ENCODE measurements around the gene C3orf18. TPM values are rescaled to one million over a fixed set of nuclear protein-coding genes. Genes with fewer than 3 reads are reported as not detected.

Gene C3orf18
- total RNA-seq, 2 experiments from 2014 or later = 3.9 to 5.2 TPM

- Mint-ChIP-seq H3K36me3 (ENCODE audit: low read depth) (peaks cover 70% of the 10 kb centered on the region), H3K27me3 (no peaks in the 10 kb centered on the region), H3K27ac (peak overlapping the region; percentile 93), H3K4me3 (peak overlapping the region; percentile 76), H3K4me1 (ENCODE audit: low read depth) (peaks cover 99% of the 10 kb centered on the region), H3K9me3 (no peaks in the 10 kb centered on the region)
- POLR2A ChIA-PET = interaction anchor here (2.7 to 20.8 kb wide), 2 partner anchors 14 to 33 kb away, joined by 14 to 446 read pairs; partner anchors contain the start of genes C3orf18 and HEMK1
- intact Hi-C loops (cut with DNase I, micrococcal nuclease) = no loop called here
- peak in 1 of 14 experiments; percentile 40 for DNase-seq
- H3K4me3 ChIP-seq (ENCODE audit: low read length) = peak overlapping the region; percentile 87
- no peaks in the 10 kb centered on the region for H3K9me3 ChIP-seq (ENCODE audit: control insufficient read depth in 1 of 2, insufficient read depth in 1 of 2, low read length in 2 of 2)
- CTCF ChIA-PET = interaction anchor here (0.8 to 9.5 kb wide), 3 partner anchors 10 to 33 kb away, joined by 3 to 114 read pairs (median 3); no protein-coding TSS in a partner anchor
- H3K27ac ChIP-seq (ENCODE audit: low read depth in 1 of 2, low read length in 2 of 2) = peak overlapping the region; percentile 73 to 86
- peaks cover 81% of the 10 kb centered on the region for H3K36me3 ChIP-seq (ENCODE audit: insufficient read depth, low read length)
- TF ChIP-seq CTCF (IDR thresholded peaks at IDR 0.05) = no peak
- no peaks in the 10 kb centered on the region for H3K27me3 ChIP-seq (ENCODE audit: control insufficient read depth in 1 of 2, insufficient read depth in 2 of 2, low read length in 2 of 2)
- H3K4me1 ChIP-seq (ENCODE audit: insufficient read depth, low read length) = peaks cover 100% of the 10 kb centered on the region
- no peak for ATAC-seq (ENCODE audit: poor library complexity)
These were observed 38.4 kb upstream of the C3orf18 start for GRCh38 chr3:50605901-50606326.

GRCh38 chr3:50604628-50605588 lies 37.4 kb upstream of the C3orf18 start:
- H3K27ac ChIP-seq (ENCODE audit: low read depth in 1 of 2, low read length in 2 of 2) = peak overlapping the region; percentile 73 to 86
- ChIA-PET CTCF (interaction anchor here (0.6 to 9.5 kb wide), 3 partner anchors 14 to 254 kb away, joined by 3 to 114 read pairs (median 4); partner anchors contain the start of gene HEMK1), POLR2A (interaction anchor here (2.7 to 20.8 kb wide), 2 partner anchors 13 to 32 kb away, joined by 14 to 446 read pairs; partner anchors contain the start of genes C3orf18 and HEMK1)
- peaks cover 99% of the 10 kb centered on the region for H3K4me1 Mint-ChIP-seq (ENCODE audit: low read depth)
- peaks cover 100% of the 10 kb centered on the region for H3K4me1 ChIP-seq (ENCODE audit: insufficient read depth, low read length)
- H3K4me3 Mint-ChIP-seq = peak overlapping the region; percentile 27
- peak overlapping the region; percentile 93 for H3K27ac Mint-ChIP-seq
- H3K9me3 ChIP-seq (ENCODE audit: control insufficient read depth in 1 of 2, insufficient read depth in 1 of 2, low read length in 2 of 2) = no peaks in the 10 kb centered on the region
- peaks cover 62% of the 10 kb centered on the region for H3K36me3 Mint-ChIP-seq (ENCODE audit: low read depth)
- peaks cover 71% of the 10 kb centered on the region for H3K36me3 ChIP-seq (ENCODE audit: insufficient read depth, low read length)
- H3K4me3 ChIP-seq (ENCODE audit: low read length) = peak overlapping the region; percentile 87
- no peaks in the 10 kb centered on the region for H3K27me3 ChIP-seq (ENCODE audit: control insufficient read depth in 1 of 2, insufficient read depth in 2 of 2, low read length in 2 of 2)
- H3K27me3 Mint-ChIP-seq = no peaks in the 10 kb centered on the region
- H3K9me3 Mint-ChIP-seq = no peaks in the 10 kb centered on the region
- intact Hi-C loops (cut with DNase I, micrococcal nuclease) = no loop called here
- TF ChIP-seq CTCF (IDR thresholded peaks at IDR 0.05) = no peak
- peak in 1 of 14 experiments; percentile 40 for DNase-seq
- ATAC-seq (ENCODE audit: poor library complexity) = no peak

- TF ChIP-seq CTCF (IDR thresholded peaks at IDR 0.05) = no peak
- H3K4me3 Mint-ChIP-seq = peak overlapping the region; percentile 27
- H3K9me3 Mint-ChIP-seq = no peaks in the 10 kb centered on the region
- H3K27me3 Mint-ChIP-seq = no peaks in the 10 kb centered on the region
- peak overlapping the region; percentile 93 for H3K27ac Mint-ChIP-seq
- peaks cover 56% of the 10 kb centered on the region for H3K36me3 Mint-ChIP-seq (ENCODE audit: low read depth)
- no peak for ATAC-seq (ENCODE audit: poor library complexity)
- Histone ChIP-seq H3K4me1 (ENCODE audit: insufficient read depth, low read length) (peaks cover 100% of the 10 kb centered on the region), H3K27me3 (ENCODE audit: control insufficient read depth in 1 of 2, insufficient read depth in 2 of 2, low read length in 2 of 2) (no peaks in the 10 kb centered on the region), H3K9me3 (ENCODE audit: control insufficient read depth in 1 of 2, insufficient read depth in 1 of 2, low read length in 2 of 2) (no peaks in the 10 kb centered on the region), H3K4me3 (ENCODE audit: low read length) (no peak overlapping the region), H3K36me3 (ENCODE audit: insufficient read depth, low read length) (peaks cover 66% of the 10 kb centered on the region), H3K27ac (ENCODE audit: low read depth in 1 of 2, low read length in 2 of 2) (peak overlapping the region; percentile 73 to 86)
- ChIA-PET POLR2A (interaction anchor here (1.1 to 20.8 kb wide), 4 partner anchors 12 to 32 kb away, joined by 3 to 446 read pairs (median 38); partner anchors contain the start of genes C3orf18 and HEMK1), CTCF (interaction anchor here (1.7 kb wide), 1 partner anchor 34 kb away, joined by 3 read pairs; the partner anchor contains the start of gene HEMK1)
- peaks cover 94% of the 10 kb centered on the region for H3K4me1 Mint-ChIP-seq (ENCODE audit: low read depth)
- intact Hi-C loops (cut with DNase I, micrococcal nuclease) = no loop called here
- no peak for DNase-seq
These were observed 36.6 kb upstream of the C3orf18 start for GRCh38 chr3:50604110-50604621.

Measured in CD4-positive, alpha-beta T cell (primary cell).